IgD-negative memory B cell (primary cell): ENCODE measurements around the gene B3GNT9. TPM values are rescaled to one million over a fixed set of nuclear protein-coding genes. Genes with fewer than 3 reads are reported as not detected.

ENCODE experiments used
- H3K27ac Mint-ChIP-seq, 3 donors: one replicate each; pipeline ENCODE4 v1.8.0; 2020 to 2022; ENCODE audit warnings: mild to moderate bottlenecking in 3 of 3, mixed read lengths in 3 of 3, moderate library complexity in 1 of 3
- H3K27me3 Mint-ChIP-seq: one replicate; pipeline ENCODE4 v1.8.0; 2021; ENCODE audit warnings: mixed read lengths
- H3K36me3 Mint-ChIP-seq: one replicate; pipeline ENCODE4 v1.8.0; 2020; ENCODE audit warnings: mild to moderate bottlenecking, mixed read lengths
- H3K4me1 Mint-ChIP-seq, 3 donors: one replicate each; pipeline ENCODE4 v1.8.0; 2020 to 2022; ENCODE audit warnings: mixed read lengths in 3 of 3, mild to moderate bottlenecking in 1 of 3
- H3K4me3 Mint-ChIP-seq, 4 donors: one replicate each; pipeline ENCODE4 v1.8.0; 2020 to 2022; ENCODE audit warnings: mild to moderate bottlenecking in 4 of 4, mixed read lengths in 4 of 4, moderate library complexity in 3 of 4
- H3K9me3 Mint-ChIP-seq, 3 donors: one replicate each; pipeline ENCODE4 v1.8.0; 2020 to 2021; ENCODE audit warnings: mixed read lengths in 3 of 3, mild to moderate bottlenecking in 1 of 3
- polyA plus RNA-seq: library from polyadenylated mRNA; unstranded; fragments of 300-500 nt; fragmentation: Illumina TruSeq; gene quantifications from one replicate; pipeline ENCODE4 v1.2.3, GENCODE V29; 2021

Gene B3GNT9
- polyA plus RNA-seq, 1 donor from 2014 or later, result 0.45 TPM

DNA sequence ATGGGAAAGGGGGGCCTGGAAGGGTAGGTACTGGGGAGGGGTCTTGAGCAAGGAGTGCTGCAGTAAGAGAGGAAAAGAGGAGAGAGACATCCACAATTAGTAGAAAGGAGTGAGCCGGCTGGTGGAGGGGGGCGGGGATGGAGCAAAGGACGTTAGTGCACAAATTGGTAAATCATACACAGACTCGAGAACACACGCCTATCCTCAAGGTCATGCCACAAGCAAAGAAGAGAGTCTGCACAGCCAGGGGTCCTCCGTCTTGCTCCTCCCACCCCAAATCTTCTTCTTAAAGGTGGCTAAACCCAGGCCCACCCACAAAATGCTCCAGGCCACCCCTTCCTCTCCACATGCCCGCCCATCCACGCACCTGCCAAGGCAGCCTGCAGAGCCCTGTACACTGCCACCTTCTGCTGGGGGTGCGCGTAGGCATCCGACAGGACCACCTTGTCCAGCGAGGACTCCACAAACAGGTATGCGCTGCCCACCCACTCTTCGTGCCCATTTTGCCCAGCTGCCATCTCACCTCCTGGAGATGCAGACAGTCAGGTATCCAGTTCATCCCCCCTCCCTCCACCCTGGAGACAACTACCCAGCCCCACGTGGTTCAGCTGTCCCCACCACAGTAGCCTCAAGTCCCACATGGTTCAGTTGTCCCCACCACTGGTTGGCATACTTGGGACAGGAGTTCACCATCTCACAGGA is 5.5 kb upstream of the B3GNT9 start:
- Mint-ChIP-seq H3K4me3 (peak overlapping the region in 2 of 4 donors; percentile 63 to 72), H3K36me3 (no peaks in the 10 kb centered on the region), H3K4me1 (peaks cover 25 to 34% (median 34%) of the 10 kb centered on the region in 3 donors), H3K27ac (peak overlapping the region; percentile 14 to 97 (median 19)), H3K9me3 (no peaks in the 10 kb centered on the region), H3K27me3 (peaks cover 4% of the 10 kb centered on the region)

DNA sequence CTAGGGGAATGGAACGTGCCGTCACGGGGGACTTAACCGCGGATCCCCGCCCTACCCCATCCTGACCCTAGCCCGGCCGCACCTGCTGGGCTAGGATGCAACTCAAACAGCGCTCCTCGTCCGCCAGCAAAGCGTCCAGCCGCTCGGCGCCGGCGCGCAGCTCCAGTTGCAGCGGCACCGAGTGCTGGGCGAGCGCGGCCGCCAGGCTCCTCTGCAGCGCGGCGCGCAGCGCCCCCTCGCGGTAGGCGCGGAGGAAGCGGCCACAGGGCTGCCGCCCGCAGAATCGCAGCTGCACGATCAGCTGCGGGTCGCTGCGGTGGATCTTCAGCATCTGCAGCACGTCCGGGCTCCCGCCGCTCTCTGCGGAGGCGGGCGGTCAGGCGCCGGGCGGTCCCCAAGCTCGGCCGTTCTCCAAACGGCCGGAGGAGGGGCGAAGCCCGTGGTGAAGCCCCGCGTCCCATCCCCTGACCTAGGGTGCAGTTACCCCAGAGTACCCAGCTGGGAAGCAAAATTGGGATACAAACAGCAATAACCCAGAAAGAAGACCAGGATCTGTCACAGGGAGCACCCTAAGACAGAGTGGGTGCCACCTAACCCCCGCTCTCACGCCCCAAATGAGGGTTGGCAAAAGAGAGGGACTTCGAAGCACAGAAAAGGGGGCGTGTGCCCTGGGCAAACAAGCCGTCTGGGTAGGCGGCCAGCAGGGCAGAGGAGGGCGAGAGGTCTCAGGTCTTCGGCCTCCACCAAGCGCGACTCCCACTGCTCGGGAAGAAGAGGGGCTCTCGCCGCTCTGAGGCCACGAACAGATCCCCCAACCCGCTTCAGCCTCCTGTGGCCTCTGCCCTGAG is 4.7 kb upstream of the B3GNT9 start:
- Mint-ChIP-seq H3K36me3 (no peaks in the 10 kb centered on the region), H3K4me1 (peaks cover 19 to 38% (median 30%) of the 10 kb centered on the region in 3 donors), H3K9me3 (no peaks in the 10 kb centered on the region), H3K27me3 (no peaks in the 10 kb centered on the region), H3K27ac (peak overlapping the region in 1 of 3 donors; percentile 97), H3K4me3 (peak overlapping the region; percentile 20 to 87 (median 70))

DNA sequence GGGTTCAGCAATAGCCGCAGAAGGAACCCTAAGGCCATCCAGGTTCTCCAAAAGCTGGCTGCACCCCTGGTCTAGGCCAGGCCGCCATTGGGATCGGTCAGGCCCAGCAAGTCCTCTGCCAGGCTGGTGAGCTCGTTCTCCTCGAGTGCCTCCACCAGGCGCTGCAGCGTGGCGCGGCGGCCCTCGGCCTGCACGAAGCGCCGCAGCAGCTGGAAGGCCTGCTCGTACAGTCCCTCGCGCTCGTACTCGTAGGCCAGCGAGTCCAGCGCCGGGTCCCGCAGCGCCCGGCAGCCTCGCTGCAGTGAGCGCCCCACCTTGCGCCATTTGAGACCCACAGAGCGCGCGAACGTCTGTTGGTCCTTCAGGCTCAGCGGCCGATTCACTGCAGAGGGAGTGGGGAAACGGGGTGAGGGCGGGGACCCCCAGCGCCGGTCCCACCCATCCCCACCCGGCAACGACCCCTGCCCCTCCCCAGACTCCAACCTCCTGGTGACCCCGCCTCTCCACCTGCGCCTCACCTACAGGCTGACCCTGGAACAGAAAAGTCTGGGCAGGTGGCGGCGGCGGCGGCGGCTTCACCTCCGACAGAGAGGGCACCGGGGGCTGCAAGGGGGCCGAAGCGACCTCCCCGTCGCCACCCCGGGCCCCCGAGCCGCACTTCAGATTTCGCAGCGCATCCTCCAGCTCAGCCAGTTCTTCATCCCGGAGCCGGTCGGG is 3.9 kb upstream of the B3GNT9 start:
- no peaks in the 10 kb centered on the region for H3K36me3 Mint-ChIP-seq
- H3K27ac Mint-ChIP-seq, result no peak overlapping the region
- peaks cover 19 to 35% (median 30%) of the 10 kb centered on the region in 3 donors for H3K4me1 Mint-ChIP-seq

DNA sequence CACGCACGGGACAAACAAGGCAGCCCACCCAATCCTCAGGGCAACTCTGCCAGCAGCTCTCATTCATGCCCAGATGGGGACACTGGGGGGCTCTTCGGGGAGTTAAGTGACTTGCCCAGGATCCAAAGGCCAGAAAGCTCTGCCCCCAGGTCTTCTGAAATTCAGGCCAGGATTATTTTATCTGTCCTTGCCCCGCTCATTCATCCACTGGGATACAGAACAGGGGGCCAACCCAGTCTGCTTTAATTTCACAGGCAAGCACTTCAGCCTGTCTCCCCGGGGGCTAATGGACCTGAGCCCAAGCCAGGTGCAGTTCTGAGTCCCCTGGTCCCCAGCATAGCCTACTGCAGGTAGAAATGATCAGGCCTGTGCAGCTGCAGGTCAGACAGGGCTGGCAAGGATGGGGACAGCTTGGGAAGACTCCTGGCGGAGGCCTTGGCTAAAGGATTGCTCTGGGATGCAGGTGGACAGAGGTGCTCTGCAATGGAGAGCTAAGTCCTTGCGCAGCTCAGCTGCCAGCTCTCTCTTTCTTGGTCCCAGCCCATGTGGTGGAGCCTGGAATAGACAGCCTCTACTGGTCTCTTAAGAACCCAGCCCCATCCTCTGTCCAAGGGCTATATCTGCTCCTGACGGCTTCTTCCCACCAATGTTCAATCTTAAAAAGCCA is 766 bp upstream of the B3GNT9 start:
- Mint-ChIP-seq H3K4me1 (peaks cover 5 to 16% (median 11%) of the 10 kb centered on the region in 3 donors), H3K36me3 (peaks cover 2% of the 10 kb centered on the region), H3K9me3 (no peaks in the 10 kb centered on the region), H3K27ac (no peak overlapping the region), H3K4me3 (peak overlapping the region; percentile 69 to 83 (median 78)), H3K27me3 (peaks cover 6% of the 10 kb centered on the region)

More for the DNA sequence above, 3.9 kb upstream of the B3GNT9 start:
- Mint-ChIP-seq H3K9me3 (no peaks in the 10 kb centered on the region), H3K27me3 (no peaks in the 10 kb centered on the region), H3K4me3 (peak overlapping the region in 1 of 4 donors; percentile 87)

DNA sequence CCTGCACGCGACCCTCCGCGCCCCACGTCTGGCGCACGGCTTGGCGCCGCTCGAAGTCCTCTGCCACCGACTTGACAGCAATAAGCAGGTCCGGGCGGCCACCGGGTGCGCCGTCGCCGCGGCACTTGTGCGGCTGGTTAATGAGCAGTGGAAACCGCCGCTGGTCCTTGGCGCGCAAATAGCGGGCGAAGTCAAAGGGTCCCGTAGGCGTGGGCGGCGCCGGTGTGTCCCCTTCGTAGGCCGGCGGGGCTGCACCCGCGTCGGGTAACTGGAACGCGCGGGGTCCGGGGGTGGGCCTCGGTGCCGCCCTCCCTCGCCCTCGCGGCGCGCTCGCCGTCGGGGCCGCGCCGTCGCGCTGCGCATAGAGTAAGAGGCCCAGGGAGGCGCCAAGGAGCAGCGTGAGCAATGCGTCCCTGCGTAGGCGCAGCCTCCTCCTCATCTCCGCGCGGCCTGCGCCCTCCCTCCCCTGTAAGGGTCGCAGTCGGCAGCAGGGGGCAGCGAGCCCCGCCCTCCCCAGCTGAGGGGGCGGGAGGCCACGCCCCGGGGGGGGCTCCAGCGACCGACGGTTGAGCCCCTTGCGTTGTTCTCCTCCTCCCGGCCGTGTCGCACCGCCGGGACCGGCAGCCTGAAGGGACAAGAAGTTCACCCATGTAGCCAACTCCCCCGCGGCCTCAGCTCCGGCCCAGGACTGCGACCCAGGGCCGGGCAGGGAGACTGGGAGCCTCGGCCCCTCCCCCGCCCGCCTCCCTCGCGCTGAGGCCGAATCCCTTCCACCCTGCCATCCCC is 558 bp downstream of the B3GNT9 start:
- Mint-ChIP-seq H3K27me3 (peaks cover 6% of the 10 kb centered on the region), H3K9me3 (no peaks in the 10 kb centered on the region), H3K4me1 (peaks cover 4 to 7% (median 5%) of the 10 kb centered on the region in 3 donors), H3K36me3 (peaks cover 2% of the 10 kb centered on the region), H3K4me3 (peak overlapping the region in 2 of 4 donors; percentile 23 to 75), H3K27ac (no peak overlapping the region)

DNA sequence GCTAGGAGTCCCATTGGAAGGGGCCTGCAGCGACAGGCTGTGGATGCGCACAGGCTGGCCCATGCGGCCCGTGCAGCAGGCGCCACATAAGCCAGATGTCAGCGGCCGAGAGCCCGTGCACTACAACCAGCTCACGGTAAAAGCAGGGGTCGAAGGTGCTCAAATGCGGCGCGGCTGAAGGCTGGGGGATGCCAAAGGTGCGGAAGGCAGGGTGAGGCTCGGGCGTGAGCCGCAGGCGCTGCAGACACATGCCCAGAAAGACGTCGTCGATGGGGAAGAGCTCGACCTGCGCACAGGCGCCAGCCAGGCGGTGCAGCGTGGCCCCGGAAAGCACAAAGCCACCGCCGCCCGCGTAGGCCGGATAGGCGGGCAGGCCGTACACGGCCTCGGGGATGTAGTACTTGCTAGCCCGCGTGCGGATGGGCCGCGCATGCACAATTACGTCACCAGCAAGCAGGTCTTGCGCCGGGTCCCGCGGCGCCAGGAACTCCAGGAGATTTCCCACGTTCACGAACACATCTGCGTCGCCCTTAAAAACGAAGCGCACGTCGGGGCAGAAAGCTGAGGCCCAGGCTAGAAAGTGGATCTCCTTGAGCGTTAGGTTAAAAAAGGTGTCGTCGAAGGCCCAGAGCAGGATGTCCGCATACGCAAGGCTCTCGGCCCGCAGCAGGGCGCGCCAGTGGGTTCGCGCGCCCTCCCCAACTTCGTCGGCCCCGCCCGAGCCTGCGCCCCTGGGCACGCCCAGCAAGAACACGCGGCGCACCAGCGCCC is 1.3 kb downstream of the B3GNT9 start:
- H3K9me3 Mint-ChIP-seq, result no peaks in the 10 kb centered on the region
- peaks cover 3 to 7% (median 5%) of the 10 kb centered on the region in 3 donors for H3K4me1 Mint-ChIP-seq
- peak overlapping the region in 1 of 3 donors; percentile 35 for H3K27ac Mint-ChIP-seq
- H3K4me3 Mint-ChIP-seq, result peak overlapping the region in 3 of 4 donors; percentile 48 to 53 (median 51)
- H3K36me3 Mint-ChIP-seq, result peaks cover 8% of the 10 kb centered on the region
- H3K27me3 Mint-ChIP-seq, result peaks cover 6% of the 10 kb centered on the region

DNA sequence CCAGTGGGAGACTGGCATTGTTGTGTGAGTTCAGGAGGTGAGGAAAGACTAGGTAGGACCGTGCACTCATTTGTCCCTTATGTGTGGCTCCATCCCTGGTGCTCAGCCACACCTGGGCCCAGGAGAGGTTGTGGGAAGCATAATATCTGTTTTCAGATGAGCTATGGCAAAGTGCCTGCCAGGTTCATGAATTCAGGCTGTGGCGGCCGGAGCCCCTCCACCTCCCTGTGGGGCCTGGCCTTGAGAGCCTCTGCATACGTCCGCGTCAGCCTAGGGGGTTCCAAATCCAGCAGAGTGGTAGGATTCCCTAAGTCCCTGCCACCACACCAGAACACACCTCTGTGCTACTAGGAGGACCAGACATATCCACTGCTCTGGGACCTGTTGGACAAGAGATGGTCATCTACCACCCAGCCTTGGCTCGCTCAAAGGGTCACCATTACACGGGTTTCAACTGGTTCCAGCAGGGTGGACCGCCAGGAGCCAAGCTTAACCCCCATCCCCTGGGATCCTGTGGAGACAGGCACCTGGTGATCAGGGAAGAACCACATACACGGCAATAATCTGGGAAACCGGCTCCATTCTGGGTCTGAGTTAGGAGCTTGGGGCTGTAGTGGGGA is 2.0 kb downstream of the B3GNT9 start:
- Mint-ChIP-seq H3K27me3 (peaks cover 6% of the 10 kb centered on the region), H3K4me1 (peaks cover 1 to 5% (median 5%) of the 10 kb centered on the region in 3 donors), H3K36me3 (peaks cover 9% of the 10 kb centered on the region), H3K27ac (peak overlapping the region in 1 of 3 donors; percentile 35), H3K4me3 (peak overlapping the region in 1 of 4 donors; percentile 53), H3K9me3 (no peaks in the 10 kb centered on the region)

DNA sequence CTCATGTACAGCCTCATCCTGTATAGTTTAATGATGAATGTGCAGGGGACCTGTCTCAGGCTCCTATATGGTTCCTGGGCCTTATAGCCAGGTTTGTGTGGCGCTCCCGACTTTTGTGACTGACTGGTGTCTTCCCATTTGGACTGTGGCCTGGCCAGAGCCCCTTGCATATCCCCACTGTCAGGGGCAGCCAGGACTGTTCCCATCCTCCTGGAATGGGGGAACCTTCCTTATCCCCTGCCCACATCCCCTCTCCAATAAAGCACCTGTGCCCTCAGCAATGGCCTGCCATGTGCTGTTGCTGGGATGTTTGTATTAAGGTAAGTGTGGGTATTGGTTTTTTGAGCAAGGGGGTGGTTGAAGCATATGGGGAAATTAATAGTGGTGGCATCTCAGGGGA is 2.6 kb downstream of the B3GNT9 start:
- H3K36me3 Mint-ChIP-seq, result peaks cover 12% of the 10 kb centered on the region
- no peaks in the 10 kb centered on the region for H3K9me3 Mint-ChIP-seq
- H3K4me1 Mint-ChIP-seq, result peaks cover 1 to 5% (median 3%) of the 10 kb centered on the region in 3 donors
- H3K4me3 Mint-ChIP-seq, result peak overlapping the region in 1 of 4 donors; percentile 53
- H3K27me3 Mint-ChIP-seq, result peaks cover 6% of the 10 kb centered on the region
- no peak overlapping the region for H3K27ac Mint-ChIP-seq

DNA sequence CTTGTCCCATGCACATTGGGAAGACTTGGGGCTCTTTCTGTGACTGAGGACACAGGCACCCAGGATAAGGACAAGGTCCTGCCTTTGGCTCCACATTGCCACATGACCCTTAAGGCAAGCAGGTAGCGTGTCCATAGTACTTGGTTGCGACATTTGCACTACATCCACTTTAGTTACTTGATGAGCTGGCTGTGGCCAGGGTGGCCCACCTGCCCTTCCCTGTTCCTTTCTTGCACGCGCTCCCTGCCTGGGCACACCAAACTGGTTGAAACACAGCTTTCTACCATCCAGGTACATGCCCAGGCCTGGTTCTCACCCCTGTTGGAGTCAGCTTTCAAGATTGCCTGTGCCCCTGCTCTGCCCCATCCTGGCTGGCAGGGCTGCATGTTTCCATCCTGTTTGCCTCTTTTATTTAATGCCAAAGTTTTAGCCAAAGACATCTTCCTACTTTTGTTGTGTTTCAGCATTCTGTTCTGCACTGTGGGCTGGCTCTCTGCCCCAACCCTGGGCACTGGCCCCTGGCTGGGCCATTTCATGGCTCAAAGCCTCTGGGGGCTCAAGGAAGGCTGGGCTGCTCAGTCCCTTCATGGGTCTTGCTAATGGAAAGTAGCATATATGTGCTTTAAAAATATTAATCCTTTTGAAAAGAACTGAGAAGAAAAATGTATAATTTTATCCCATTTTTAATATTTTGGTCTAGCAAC is 3.2 kb downstream of the B3GNT9 start:
- H3K27me3 Mint-ChIP-seq, result peaks cover 6% of the 10 kb centered on the region
- H3K27ac Mint-ChIP-seq, result peak overlapping the region in 1 of 3 donors; percentile 32
- H3K4me1 Mint-ChIP-seq, result peaks cover 1 to 5% (median 3%) of the 10 kb centered on the region in 3 donors
- no peaks in the 10 kb centered on the region for H3K9me3 Mint-ChIP-seq
- peaks cover 12% of the 10 kb centered on the region for H3K36me3 Mint-ChIP-seq
- H3K4me3 Mint-ChIP-seq, result no peak overlapping the region

DNA sequence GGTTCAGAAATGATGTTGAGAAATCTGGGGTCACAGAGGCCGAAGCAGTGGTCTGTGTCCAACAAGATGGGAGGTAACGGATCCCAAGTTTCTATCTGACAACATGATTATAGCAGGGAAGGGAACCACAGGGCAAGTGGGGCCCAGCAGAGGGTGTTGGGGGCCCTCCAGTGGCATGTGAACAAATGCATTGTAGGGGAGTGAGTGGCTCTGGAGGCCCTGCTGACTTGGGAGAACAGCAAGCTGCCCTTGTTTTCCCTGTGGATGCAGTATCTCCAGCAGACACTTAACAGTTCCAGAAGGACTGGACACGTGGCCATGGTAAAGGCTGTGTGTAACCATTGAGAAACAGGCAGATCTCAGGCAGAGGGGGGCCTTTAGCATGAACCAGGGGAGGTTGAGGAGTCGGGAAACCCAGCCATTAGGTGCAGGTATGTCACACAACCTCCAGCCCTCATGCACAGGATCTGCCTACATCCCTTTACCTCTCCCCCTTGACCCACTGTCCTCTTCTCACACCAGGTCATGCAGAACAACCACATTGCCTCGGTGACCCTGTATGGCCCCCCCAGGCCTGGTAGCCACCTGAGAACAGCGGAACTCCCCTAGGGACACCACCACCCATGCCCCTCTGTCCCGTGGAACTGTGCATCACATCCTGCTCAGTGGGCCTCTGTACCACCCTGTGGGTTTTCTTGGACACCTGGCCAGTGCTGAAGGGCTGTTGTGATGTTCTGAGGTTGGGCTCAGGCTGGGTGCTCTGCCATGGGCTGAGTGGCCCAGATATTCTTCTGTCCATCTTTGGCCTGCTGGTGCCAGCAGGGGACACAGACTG is 4.1 kb downstream of the B3GNT9 start:
- peaks cover 6% of the 10 kb centered on the region for H3K27me3 Mint-ChIP-seq
- H3K4me1 Mint-ChIP-seq, result peaks cover 1 to 5% (median 3%) of the 10 kb centered on the region in 3 donors
- no peaks in the 10 kb centered on the region for H3K9me3 Mint-ChIP-seq
- H3K36me3 Mint-ChIP-seq, result peaks cover 12% of the 10 kb centered on the region
- H3K27ac Mint-ChIP-seq, result peak overlapping the region in 2 of 3 donors; percentile 32 to 83
- H3K4me3 Mint-ChIP-seq, result no peak overlapping the region

DNA sequence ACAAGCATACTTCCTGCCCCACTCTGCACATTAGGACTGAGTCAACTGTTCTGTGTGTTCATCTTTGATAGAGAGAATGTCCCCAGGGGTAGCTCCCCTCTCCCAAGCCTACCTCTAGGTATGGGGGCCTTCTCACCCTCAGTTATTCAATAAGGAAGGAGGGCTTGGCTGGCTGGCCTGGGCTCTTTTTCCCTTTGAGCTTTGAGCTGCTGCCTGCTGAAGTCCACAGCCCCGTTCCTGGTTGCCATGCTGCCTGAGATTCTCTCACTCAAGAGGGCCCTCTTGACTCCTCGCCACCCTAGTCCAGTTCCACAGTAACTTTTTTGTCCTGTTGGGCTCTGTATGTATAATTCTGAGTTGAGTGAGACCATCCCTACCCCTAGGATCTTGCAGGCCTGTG is 5.1 kb downstream of the B3GNT9 start:
- H3K27me3 Mint-ChIP-seq, result peaks cover 6% of the 10 kb centered on the region
- H3K4me3 Mint-ChIP-seq, result no peak overlapping the region
- H3K9me3 Mint-ChIP-seq, result no peaks in the 10 kb centered on the region
- H3K27ac Mint-ChIP-seq, result no peak overlapping the region
- H3K4me1 Mint-ChIP-seq, result peaks cover 0 to 5% (median 1%) of the 10 kb centered on the region in 3 donors
- peaks cover 12% of the 10 kb centered on the region for H3K36me3 Mint-ChIP-seq

DNA sequence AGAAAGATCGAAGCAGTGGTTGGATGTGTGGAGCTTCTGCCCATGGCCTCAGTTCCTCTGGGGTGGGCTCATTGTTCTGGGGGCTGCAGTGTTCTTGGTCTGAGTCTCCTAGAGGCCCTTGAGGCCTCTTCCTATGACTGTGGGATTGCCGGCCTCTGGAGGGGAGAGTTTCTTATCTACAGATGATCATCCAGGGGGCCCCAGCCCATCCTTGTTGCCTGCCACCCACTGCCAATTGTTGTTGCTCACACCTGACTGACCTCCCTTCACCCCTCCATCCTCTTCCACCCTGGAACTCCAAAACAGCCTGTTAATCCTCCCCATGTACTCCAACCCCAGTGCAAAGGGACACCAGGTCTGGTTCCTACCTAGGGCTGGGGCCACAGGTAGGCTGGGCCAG is 5.9 kb downstream of the B3GNT9 start:
- Mint-ChIP-seq H3K9me3 (no peaks in the 10 kb centered on the region), H3K36me3 (peaks cover 12% of the 10 kb centered on the region), H3K27me3 (peaks cover 6% of the 10 kb centered on the region), H3K27ac (no peak overlapping the region), H3K4me3 (no peak overlapping the region), H3K4me1 (peaks cover 0 to 5% (median 1%) of the 10 kb centered on the region in 3 donors)
